IPS-NIHi11 (cell line): ENCODE measurements around the gene THRB.
"Not testable (repeated sequence)": the region's sequence is repeated elsewhere in the genome, so short reads cannot be mapped to it uniquely, and the experiment has no call there.

Source experiments
- DNase-seq: peaks from one replicate; pipeline ENCODE4 v3.0.0; 2012; ENCODE audit warnings: mixed read lengths, low spot score

The THRB gene

GRCh38 chr3:24446032-24446431, 48.6 kb downstream of the THRB start:
- DNase-seq = no peak

- DNase-seq = no peak
Measured at GRCh38 chr3:24443476-24443875, 51.2 kb downstream of the THRB start.

GRCh38 chr3:24440760-24441464, 53.7 kb downstream of the THRB start:
- no peak for DNase-seq

GRCh38 chr3:24439021-24439420, 55.6 kb downstream of the THRB start:
- DNase-seq = no peak

- no peak for DNase-seq
Measured at GRCh38 chr3:24437326-24437725, 57.3 kb downstream of the THRB start.

GRCh38 chr3:24435584-24435983, 59.1 kb downstream of the THRB start:
- no peak for DNase-seq

- no peak for DNase-seq
Measured at GRCh38 chr3:24434651-24435050, 60.0 kb downstream of the THRB start.

- DNase-seq = no peak
Measured at GRCh38 chr3:24433838-24434591, 60.6 kb downstream of the THRB start.

GRCh38 chr3:24432989-24433388, 61.7 kb downstream of the THRB start:
- DNase-seq = no peak

GRCh38 chr3:24428481-24428880, 66.2 kb downstream of the THRB start:
- DNase-seq = no peak

GRCh38 chr3:24426896-24427295, 67.8 kb downstream of the THRB start:
- DNase-seq = no peak

- not testable (repeated sequence) for DNase-seq
Measured at GRCh38 chr3:24420829-24421228, 73.8 kb downstream of the THRB start.

- no peak for DNase-seq
Measured at GRCh38 chr3:24420224-24420623, 74.4 kb downstream of the THRB start.

- no peak for DNase-seq
Measured at GRCh38 chr3:24419067-24419791, 75.4 kb downstream of the THRB start.

- no peak for DNase-seq
Measured at GRCh38 chr3:24417730-24418129, 76.9 kb downstream of the THRB start.

- DNase-seq = no peak
Measured at GRCh38 chr3:24416224-24416623, 78.4 kb downstream of the THRB start.

GRCh38 chr3:24415824-24416223, 78.8 kb downstream of the THRB start:
- no peak for DNase-seq

- DNase-seq = not testable (repeated sequence)
Measured at GRCh38 chr3:24413662-24414061, 81.0 kb downstream of the THRB start.

- no peak for DNase-seq
Measured at GRCh38 chr3:24410860-24411259, 83.8 kb downstream of the THRB start.

- DNase-seq = no peak
Measured at GRCh38 chr3:24407980-24408680, 86.5 kb downstream of the THRB start.

GRCh38 chr3:24406900-24407299, 87.8 kb downstream of the THRB start:
- DNase-seq = no peak

- no peak for DNase-seq
Measured at GRCh38 chr3:24405057-24405456, 89.6 kb downstream of the THRB start.
